ENCODE data around the gene WSCD2. TPM values are rescaled to one million over a fixed set of nuclear protein-coding genes. Genes with fewer than 3 reads are reported as not detected.

WSCD2 gene
- total RNA-seq, 1 experiment from 2014 or later, result not detected

GRCh38 chr12:108123402-108123801, 5.7 kb upstream of the WSCD2 start:
- Histone ChIP-seq H3K4me1 (no peaks in the 10 kb centered on the region), H3K9me3 (no peaks in the 10 kb centered on the region), H3K36me3 (ENCODE audit: control insufficient read depth, insufficient read depth, low read length) (no peaks in the 10 kb centered on the region), H3K4me3 (ENCODE audit: low read depth, low read length) (no peak overlapping the region), H3K27me3 (replicated peaks; ENCODE audit: control insufficient read depth, insufficient read depth, low read length) (no peaks in the 10 kb centered on the region)
- no peaks in the 10 kb centered on the region for H3K9me3 Mint-ChIP-seq (ENCODE audit: unreplicated experiment)
- CTCF ChIA-PET, result no interaction called here
- H3K27me3 Mint-ChIP-seq (ENCODE audit: insufficient read depth, unreplicated experiment), result peaks cover 14% of the 10 kb centered on the region
- H3K36me3 Mint-ChIP-seq (ENCODE audit: insufficient read depth, unreplicated experiment), result no peaks in the 10 kb centered on the region
- no TSS peak for BruUV-seq (replicated peaks)
- TF ChIP-seq CTCF (IDR thresholded peaks at IDR 0.05; ENCODE audit: insufficient read depth in 1 of 2, low read depth in 1 of 2, low read length in 1 of 2, severe bottlenecking in 1 of 2, unreplicated experiment in 1 of 2), result no peak
- no peak overlapping the region for H3K4me3 Mint-ChIP-seq (ENCODE audit: unreplicated experiment)
- intact Hi-C loops (cut with micrococcal nuclease; ENCODE audit: unreplicated experiment), result no loop called here
- no peak overlapping the region for H3K27ac Mint-ChIP-seq (ENCODE audit: unreplicated experiment)
- no peak for DNase-seq
- POLR2A ChIA-PET, result no interaction called here
- no peaks in the 10 kb centered on the region for H3K4me1 Mint-ChIP-seq (ENCODE audit: low read depth, unreplicated experiment)

GRCh38 chr12:108125073-108125472, 4.0 kb upstream of the WSCD2 start:
- H3K9me3 Mint-ChIP-seq (ENCODE audit: unreplicated experiment), result no peaks in the 10 kb centered on the region
- no peak for DNase-seq
- H3K9me3 ChIP-seq, result no peaks in the 10 kb centered on the region
- intact Hi-C loops (cut with micrococcal nuclease; ENCODE audit: unreplicated experiment), result no loop called here
- H3K27me3 ChIP-seq (replicated peaks; ENCODE audit: control insufficient read depth, insufficient read depth, low read length), result no peaks in the 10 kb centered on the region
- no peaks in the 10 kb centered on the region for H3K4me1 Mint-ChIP-seq (ENCODE audit: low read depth, unreplicated experiment)
- peaks cover 11% of the 10 kb centered on the region for H3K27me3 Mint-ChIP-seq (ENCODE audit: insufficient read depth, unreplicated experiment)
- no TSS peak for BruUV-seq (replicated peaks)
- H3K36me3 ChIP-seq (ENCODE audit: control insufficient read depth, insufficient read depth, low read length), result no peaks in the 10 kb centered on the region
- CTCF ChIA-PET, result no interaction called here
- no peak overlapping the region for H3K27ac Mint-ChIP-seq (ENCODE audit: unreplicated experiment)
- H3K4me3 ChIP-seq (ENCODE audit: low read depth, low read length), result no peak overlapping the region
- no peaks in the 10 kb centered on the region for H3K36me3 Mint-ChIP-seq (ENCODE audit: insufficient read depth, unreplicated experiment)
- TF ChIP-seq CTCF (IDR thresholded peaks at IDR 0.05; ENCODE audit: insufficient read depth in 1 of 2, low read depth in 1 of 2, low read length in 1 of 2, severe bottlenecking in 1 of 2, unreplicated experiment in 1 of 2), result no peak
- POLR2A ChIA-PET, result no interaction called here
- H3K4me3 Mint-ChIP-seq (ENCODE audit: unreplicated experiment), result no peak overlapping the region
- no peaks in the 10 kb centered on the region for H3K4me1 ChIP-seq

- no peak overlapping the region for H3K27ac Mint-ChIP-seq (ENCODE audit: unreplicated experiment)
- H3K4me1 ChIP-seq, result no peaks in the 10 kb centered on the region
- H3K4me1 Mint-ChIP-seq (ENCODE audit: low read depth, unreplicated experiment), result no peaks in the 10 kb centered on the region
- no peak for TF ChIP-seq CTCF (IDR thresholded peaks at IDR 0.05; ENCODE audit: insufficient read depth in 1 of 2, low read depth in 1 of 2, low read length in 1 of 2, severe bottlenecking in 1 of 2, unreplicated experiment in 1 of 2)
- POLR2A ChIA-PET, result no interaction called here
- no peaks in the 10 kb centered on the region for H3K9me3 Mint-ChIP-seq (ENCODE audit: unreplicated experiment)
- no TSS peak for BruUV-seq (replicated peaks)
- H3K27me3 Mint-ChIP-seq (ENCODE audit: insufficient read depth, unreplicated experiment), result peaks cover 14% of the 10 kb centered on the region
- H3K4me3 ChIP-seq (ENCODE audit: low read depth, low read length), result no peak overlapping the region
- no peaks in the 10 kb centered on the region for H3K36me3 ChIP-seq (ENCODE audit: control insufficient read depth, insufficient read depth, low read length)
- intact Hi-C loops (cut with micrococcal nuclease; ENCODE audit: unreplicated experiment), result no loop called here
- H3K27me3 ChIP-seq (replicated peaks; ENCODE audit: control insufficient read depth, insufficient read depth, low read length), result no peaks in the 10 kb centered on the region; the same call in 1 of the 2 replicates
- H3K9me3 ChIP-seq, result no peaks in the 10 kb centered on the region
- no peak overlapping the region for H3K4me3 Mint-ChIP-seq (ENCODE audit: unreplicated experiment)
- no peaks in the 10 kb centered on the region for H3K36me3 Mint-ChIP-seq (ENCODE audit: insufficient read depth, unreplicated experiment)
- CTCF ChIA-PET, result no interaction called here
- no peak for DNase-seq
Observed at GRCh38 chr12:108126212-108126611, 2.9 kb upstream of the WSCD2 start.
